AG04449 (cell line): ENCODE data around the gene MRC1.

Experiments
- CTCF ChIA-PET: fragments of 350-600 bp; formaldehyde crosslinking; extraction: SDS; loops from one replicate; lab custom pipeline; 2021; ENCODE audit warnings: antibody characterized with exemption; lab: Yijun Ruan, JAX
- POLR2A ChIA-PET: fragments of 400-600, 350-600 bp; formaldehyde crosslinking; extraction: SDS; loops from one replicate; lab custom pipeline; 2020; ENCODE audit warnings: antibody characterized with exemption, inconsistent platforms; lab: Yijun Ruan, JAX
- DNase-seq: peaks from one replicate; pipeline ENCODE4 v3.0.0-alpha.2; 2010; ENCODE audit warnings: low read depth, low spot score
- H3K4me3 ChIP-seq: 2 replicates; pipeline ENCODE4 v1.5.1; 2011; ENCODE audit warnings: low read depth, mild to moderate bottlenecking, control low read depth, low read length
- TF ChIP-seq, protein P1 (sequence below): IDR thresholded peaks from one replicate; pipeline ENCODE4 v1.5.1; 2011; ENCODE audit warnings: mild to moderate bottlenecking, moderate library complexity, low read length, control low read depth, inconsistent platforms; ENCODE audit not compliant: insufficient read depth; ENCODE audit errors: missing control alignments

The MRC1 gene

DNA sequence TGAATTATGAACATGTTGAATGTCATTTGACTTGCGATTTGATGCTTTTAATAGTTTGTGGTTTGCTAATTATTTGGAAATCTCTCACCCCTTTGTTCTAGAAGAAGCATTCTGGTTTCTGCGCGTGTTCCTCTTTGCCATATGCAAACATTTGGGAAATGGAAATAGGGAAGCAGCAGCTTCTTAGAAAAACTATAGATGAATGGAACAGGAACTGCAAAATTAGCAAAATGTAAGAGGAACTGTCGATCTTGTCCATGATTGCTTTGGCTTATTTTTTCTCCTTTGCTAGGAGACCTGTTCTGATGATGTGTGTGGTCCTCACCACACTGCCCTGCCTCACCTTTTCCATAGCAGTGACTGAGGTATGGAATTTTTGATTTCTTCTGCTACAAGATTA is 38.1 kb upstream of the MRC1 start:
- DNase-seq: no peak
- ChIA-PET POLR2A (no interaction called here), CTCF (no interaction called here)
- no peak overlapping the region for H3K4me3 ChIP-seq
- TF ChIP-seq, protein P1, sequence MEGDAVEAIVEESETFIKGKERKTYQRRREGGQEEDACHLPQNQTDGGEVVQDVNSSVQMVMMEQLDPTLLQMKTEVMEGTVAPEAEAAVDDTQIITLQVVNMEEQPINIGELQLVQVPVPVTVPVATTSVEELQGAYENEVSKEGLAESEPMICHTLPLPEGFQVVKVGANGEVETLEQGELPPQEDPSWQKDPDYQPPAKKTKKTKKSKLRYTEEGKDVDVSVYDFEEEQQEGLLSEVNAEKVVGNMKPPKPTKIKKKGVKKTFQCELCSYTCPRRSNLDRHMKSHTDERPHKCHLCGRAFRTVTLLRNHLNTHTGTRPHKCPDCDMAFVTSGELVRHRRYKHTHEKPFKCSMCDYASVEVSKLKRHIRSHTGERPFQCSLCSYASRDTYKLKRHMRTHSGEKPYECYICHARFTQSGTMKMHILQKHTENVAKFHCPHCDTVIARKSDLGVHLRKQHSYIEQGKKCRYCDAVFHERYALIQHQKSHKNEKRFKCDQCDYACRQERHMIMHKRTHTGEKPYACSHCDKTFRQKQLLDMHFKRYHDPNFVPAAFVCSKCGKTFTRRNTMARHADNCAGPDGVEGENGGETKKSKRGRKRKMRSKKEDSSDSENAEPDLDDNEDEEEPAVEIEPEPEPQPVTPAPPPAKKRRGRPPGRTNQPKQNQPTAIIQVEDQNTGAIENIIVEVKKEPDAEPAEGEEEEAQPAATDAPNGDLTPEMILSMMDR: no peak

DNA sequence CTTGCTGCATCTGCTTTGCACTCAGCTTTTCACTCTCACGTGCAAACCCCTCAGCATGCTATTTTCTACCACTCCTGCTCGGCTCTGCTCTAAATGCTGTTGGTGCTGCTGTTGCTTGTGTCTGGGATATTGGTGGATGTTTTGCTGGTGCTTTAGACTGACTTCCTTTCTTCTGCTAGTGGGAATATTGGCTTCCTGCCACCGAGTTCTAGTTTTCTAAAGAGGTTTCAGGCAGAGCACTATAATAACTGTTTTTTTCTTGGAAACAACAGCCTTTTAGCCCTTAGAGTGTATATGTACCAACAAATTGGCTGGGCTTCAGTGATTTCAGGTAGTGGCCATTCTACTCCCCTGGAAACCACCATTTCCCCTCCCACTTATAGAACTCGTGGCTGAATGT is 29.4 kb upstream of the MRC1 start:
- CTCF ChIA-PET: no interaction called here
- TF ChIP-seq, protein P1: no peak
- POLR2A ChIA-PET: no interaction called here
- DNase-seq: no peak
- H3K4me3 ChIP-seq: no peak overlapping the region

DNA sequence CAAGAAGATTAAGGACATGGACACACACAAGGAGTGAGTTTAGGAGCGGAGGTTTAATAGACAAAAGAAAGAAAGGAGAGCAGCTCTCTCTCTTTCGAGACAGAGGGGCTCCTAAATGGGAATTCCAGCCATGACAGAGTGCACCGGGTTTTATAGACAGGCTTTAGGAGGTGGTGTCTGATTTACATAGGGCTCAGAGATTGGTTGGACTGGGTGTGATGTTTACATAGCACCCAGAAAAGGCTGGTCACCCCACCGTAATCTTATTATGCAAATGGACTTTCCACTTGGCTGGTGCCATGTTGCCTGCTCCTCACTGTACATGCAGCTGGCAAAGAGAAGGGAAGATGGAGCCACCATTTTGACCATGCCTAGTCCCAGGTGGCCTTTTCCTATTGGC is 28.4 kb upstream of the MRC1 start:
- H3K4me3 ChIP-seq: no peak overlapping the region
- TF ChIP-seq, protein P1: no peak
- no peak for DNase-seq
- ChIA-PET POLR2A (no interaction called here), CTCF (interaction anchor here (1.1 to 1.2 kb wide), 2 partner anchors 172 to 174 kb away, joined by 3 read pairs; no protein-coding TSS in a partner anchor)

DNA sequence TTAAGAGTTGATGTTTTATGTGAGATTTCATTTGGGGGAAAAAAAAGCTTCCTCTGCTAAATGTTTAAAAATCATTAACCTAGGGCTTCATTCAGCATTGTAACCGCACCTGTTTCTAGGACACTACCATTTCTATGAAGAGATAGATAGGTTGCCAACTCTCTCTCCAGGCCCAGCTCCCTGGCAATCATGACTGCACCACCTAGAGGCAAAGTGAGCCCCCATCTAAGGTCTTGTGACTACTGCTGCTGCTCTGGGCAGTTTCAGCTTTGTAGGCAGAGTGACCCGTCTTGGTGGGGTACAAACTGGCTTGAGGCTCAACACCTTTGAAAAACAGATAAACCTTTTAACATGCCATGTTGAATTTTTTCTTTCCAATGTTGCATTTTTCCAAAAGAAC is 27.3 kb upstream of the MRC1 start:
- DNase-seq: no peak
- POLR2A ChIA-PET: no interaction called here
- CTCF ChIA-PET: interaction anchor here (1.2 kb wide), 1 partner anchor 173 kb away, joined by 3 read pairs; no protein-coding TSS in a partner anchor
- TF ChIP-seq, protein P1: no peak
- no peak overlapping the region for H3K4me3 ChIP-seq

DNA sequence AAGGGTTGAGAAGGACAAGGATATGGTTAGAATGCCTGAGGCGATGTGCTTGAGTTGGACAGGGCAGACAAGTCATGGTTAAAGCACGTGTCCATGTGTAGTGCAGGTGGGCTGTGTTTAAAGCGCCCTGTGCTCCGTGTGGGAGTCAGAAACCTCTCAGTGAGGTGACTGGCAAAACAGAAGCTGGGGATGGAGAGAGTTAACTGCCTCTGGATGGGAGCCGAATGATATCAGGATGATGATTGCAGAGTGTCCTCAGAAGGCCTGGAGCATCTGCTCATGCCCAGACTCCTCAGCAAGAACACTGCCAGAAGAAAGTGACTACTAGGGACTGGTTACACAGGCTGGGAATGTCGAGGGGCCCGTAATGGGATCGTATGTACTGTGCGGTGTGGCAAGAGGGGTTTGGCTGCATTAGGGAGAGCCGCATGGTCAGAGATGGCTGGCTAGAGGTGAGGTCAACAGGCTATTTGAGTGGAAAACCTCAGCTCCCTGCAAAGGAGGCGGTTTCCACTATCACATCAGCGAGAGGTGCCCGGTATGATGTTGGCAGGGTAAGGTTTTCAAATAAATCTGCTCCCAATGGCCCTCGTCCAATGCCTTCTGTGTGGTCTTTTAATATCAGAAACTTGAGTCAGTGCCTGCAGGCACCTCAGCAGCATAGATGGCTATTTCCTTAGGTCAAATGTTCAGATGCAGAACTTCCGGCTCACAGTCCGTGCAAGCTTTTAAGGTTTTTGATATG is 26.1 kb upstream of the MRC1 start:
- POLR2A ChIA-PET: no interaction called here
- TF ChIP-seq, protein P1: no peak
- no peak for DNase-seq
- no peak overlapping the region for H3K4me3 ChIP-seq
- CTCF ChIA-PET: no interaction called here

DNA sequence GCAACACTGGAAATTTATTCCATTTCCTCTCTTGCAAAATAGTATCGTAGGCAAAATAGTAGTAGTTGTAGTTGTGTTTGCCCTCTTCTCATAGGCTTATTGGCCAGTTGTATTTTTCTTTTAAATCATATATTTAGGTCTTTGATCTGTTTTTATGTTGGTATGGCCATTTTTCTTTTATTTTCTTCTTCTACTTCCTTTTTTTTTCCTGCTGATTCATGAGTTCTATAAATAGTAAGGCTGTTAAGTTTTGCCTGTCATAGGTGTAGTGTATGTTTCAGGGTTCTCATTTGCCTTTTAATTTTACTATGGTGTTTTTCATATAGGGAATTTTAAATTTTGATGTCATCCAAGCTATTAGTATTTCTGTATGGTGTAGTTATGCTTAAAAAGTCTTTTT is 25.4 kb upstream of the MRC1 start:
- DNase-seq: no peak
- ChIA-PET POLR2A (no interaction called here), CTCF (no interaction called here)
- no peak overlapping the region for H3K4me3 ChIP-seq
- TF ChIP-seq, protein P1: no peak
